Measurements from ENCODE around the gene RNF11.

DNA sequence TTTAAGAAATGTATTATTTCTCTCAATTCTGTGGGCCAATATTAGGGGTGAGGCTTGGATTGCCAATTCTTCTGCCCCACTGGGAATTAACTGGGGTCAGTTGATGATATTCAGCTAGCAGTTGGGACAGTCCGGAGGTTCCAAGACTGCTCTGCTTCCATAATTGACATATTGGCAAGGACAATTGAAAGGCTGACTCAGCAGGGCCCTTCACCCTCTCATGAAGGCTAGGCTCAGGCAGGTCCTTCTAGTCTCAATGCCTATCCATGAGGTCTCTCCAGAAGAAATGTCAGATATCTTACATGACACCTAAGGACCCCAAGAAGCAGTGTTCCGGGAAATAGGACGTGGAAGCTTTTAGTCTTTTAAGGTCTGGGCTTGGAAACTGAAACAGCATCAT lies 13.3 kb upstream of the RNF11 start:
- no peak for TF ChIP-seq CTCF (IDR thresholded peaks at IDR 0.05)
- no peak for TF ChIP-seq POLR2AphosphoS5 (IDR thresholded peaks at IDR 0.05)
- no peak for TF ChIP-seq POLR2A (IDR thresholded peaks at IDR 0.05)
- TF ChIP-seq EP300 (IDR thresholded peaks at IDR 0.05) = no peak

Measured in sigmoid colon (tissue), 4 donors.